Measurements from ENCODE around the gene ZBTB7B.
A peak's percentile ranks its signal among the peaks of the same experiment; 100 is the strongest.
"Not testable (repeated sequence)": the region's sequence is repeated elsewhere in the genome, so short reads cannot be mapped to it uniquely, and the experiment has no call there.

The ZBTB7B gene

GRCh38 chr1:154989195-154989860 is 13.3 kb upstream of the ZBTB7B start:
- Histone ChIP-seq H3K9me3 (ENCODE audit: control insufficient read depth in 2 of 2, low read length in 2 of 2) (no peaks in the 10 kb centered on the region), H3K4me3 (ENCODE audit: low read length in 2 of 2) (no peak overlapping the region), H3K27me3 (ENCODE audit: control insufficient read depth in 1 of 2, insufficient read depth in 2 of 2, low read length in 2 of 2) (no peaks in the 10 kb centered on the region), H3K4me1 (ENCODE audit: control insufficient read depth, insufficient read depth, low read length) (peaks cover 6% of the 10 kb centered on the region), H3K36me3 (ENCODE audit: control insufficient read depth in 2 of 2, insufficient read depth in 2 of 2, low read length in 2 of 2) (peaks cover 26 to 34% of the 10 kb centered on the region in 2 donors), H3K9ac (ENCODE audit: low read length in 2 of 2) (peak overlapping the region in 1 of 2 donors; percentile 51), H3K27ac (ENCODE audit: low read length) (no peak overlapping the region)

GRCh38 chr1:154990276-154990675 is 12.3 kb upstream of the ZBTB7B start:
- Histone ChIP-seq H3K4me1 (ENCODE audit: control insufficient read depth, insufficient read depth, low read length) (peaks cover 3% of the 10 kb centered on the region), H3K36me3 (ENCODE audit: control insufficient read depth in 2 of 2, insufficient read depth in 2 of 2, low read length in 2 of 2) (peaks cover 26 to 34% of the 10 kb centered on the region in 2 donors), H3K27ac (ENCODE audit: low read length) (no peak overlapping the region), H3K9me3 (ENCODE audit: control insufficient read depth in 2 of 2, low read length in 2 of 2) (no peaks in the 10 kb centered on the region), H3K27me3 (ENCODE audit: control insufficient read depth in 1 of 2, insufficient read depth in 2 of 2, low read length in 2 of 2) (no peaks in the 10 kb centered on the region), H3K9ac (ENCODE audit: low read length in 2 of 2) (no peak overlapping the region), H3K4me3 (ENCODE audit: low read length in 2 of 2) (no peak overlapping the region)

- no peak overlapping the region for H3K4me3 ChIP-seq (ENCODE audit: low read length in 2 of 2)
- no peak overlapping the region for H3K27ac ChIP-seq (ENCODE audit: low read length)
- no peak overlapping the region for H3K9ac ChIP-seq (ENCODE audit: low read length in 2 of 2)
- H3K9me3 ChIP-seq (ENCODE audit: control insufficient read depth in 2 of 2, low read length in 2 of 2) = no peaks in the 10 kb centered on the region
- no peaks in the 10 kb centered on the region for H3K27me3 ChIP-seq (ENCODE audit: control insufficient read depth in 1 of 2, insufficient read depth in 2 of 2, low read length in 2 of 2)
- H3K36me3 ChIP-seq (ENCODE audit: control insufficient read depth in 2 of 2, insufficient read depth in 2 of 2, low read length in 2 of 2) = peaks cover 20 to 29% of the 10 kb centered on the region in 2 donors
- H3K4me1 ChIP-seq (ENCODE audit: control insufficient read depth, insufficient read depth, low read length) = peaks cover 3% of the 10 kb centered on the region
Observed at GRCh38 chr1:154992721-154993571, 9.7 kb upstream of the ZBTB7B start.

GRCh38 chr1:154993572-154994268 is 8.9 kb upstream of the ZBTB7B start, which contains the start of gene LENEP:
LENEP (plus strand) TSS chr1:154993586; CDS start chr1:154993608, 22 bp downstream.
- H3K27ac ChIP-seq (ENCODE audit: low read length) = no peak within 1 kb of the TSS
- no peaks in the 10 kb centered on the region for H3K9me3 ChIP-seq (ENCODE audit: control insufficient read depth in 2 of 2, low read length in 2 of 2)
- H3K9ac ChIP-seq (ENCODE audit: low read length in 2 of 2) = peak within 1 kb of the TSS in 1 of 2 donors; percentile 36
- H3K4me3 ChIP-seq (ENCODE audit: low read length in 2 of 2) = no peak within 1 kb of the TSS
- peaks cover 6% of the 10 kb centered on the region for H3K4me1 ChIP-seq (ENCODE audit: control insufficient read depth, insufficient read depth, low read length)
- H3K27me3 ChIP-seq (ENCODE audit: control insufficient read depth in 1 of 2, insufficient read depth in 2 of 2, low read length in 2 of 2) = no peaks in the 10 kb centered on the region
- peaks cover 15 to 21% of the 10 kb centered on the region in 2 donors for H3K36me3 ChIP-seq (ENCODE audit: control insufficient read depth in 2 of 2, insufficient read depth in 2 of 2, low read length in 2 of 2)

- H3K9me3 ChIP-seq (ENCODE audit: control insufficient read depth in 2 of 2, low read length in 2 of 2) = no peaks in the 10 kb centered on the region
- no peaks in the 10 kb centered on the region for H3K27me3 ChIP-seq (ENCODE audit: control insufficient read depth in 1 of 2, insufficient read depth in 2 of 2, low read length in 2 of 2)
- peaks cover 14 to 16% of the 10 kb centered on the region in 2 donors for H3K36me3 ChIP-seq (ENCODE audit: control insufficient read depth in 2 of 2, insufficient read depth in 2 of 2, low read length in 2 of 2)
- no peak overlapping the region for H3K27ac ChIP-seq (ENCODE audit: low read length)
- no peak overlapping the region for H3K4me3 ChIP-seq (ENCODE audit: low read length in 2 of 2)
- H3K9ac ChIP-seq (ENCODE audit: low read length in 2 of 2) = peak overlapping the region in 1 of 2 donors; percentile 36
- peaks cover 8% of the 10 kb centered on the region for H3K4me1 ChIP-seq (ENCODE audit: control insufficient read depth, insufficient read depth, low read length)
Observed at GRCh38 chr1:154994269-154994587, 8.4 kb upstream of the ZBTB7B start.

GRCh38 chr1:154994591-154994990 is 8.0 kb upstream of the ZBTB7B start:
- peak overlapping the region in 1 of 2 donors; percentile 36 for H3K9ac ChIP-seq (ENCODE audit: low read length in 2 of 2)
- H3K27ac ChIP-seq (ENCODE audit: low read length) = no peak overlapping the region
- H3K27me3 ChIP-seq (ENCODE audit: control insufficient read depth in 1 of 2, insufficient read depth in 2 of 2, low read length in 2 of 2) = no peaks in the 10 kb centered on the region
- H3K4me1 ChIP-seq (ENCODE audit: control insufficient read depth, insufficient read depth, low read length) = peaks cover 10% of the 10 kb centered on the region
- no peak overlapping the region for H3K4me3 ChIP-seq (ENCODE audit: low read length in 2 of 2)
- H3K9me3 ChIP-seq (ENCODE audit: control insufficient read depth in 2 of 2, low read length in 2 of 2) = no peaks in the 10 kb centered on the region
- peaks cover 12% of the 10 kb centered on the region in 2 donors for H3K36me3 ChIP-seq (ENCODE audit: control insufficient read depth in 2 of 2, insufficient read depth in 2 of 2, low read length in 2 of 2)

GRCh38 chr1:154995301-154995983 is 7.2 kb upstream of the ZBTB7B start:
- not testable (repeated sequence) for H3K36me3 ChIP-seq (ENCODE audit: control insufficient read depth in 2 of 2, insufficient read depth in 2 of 2, low read length in 2 of 2); H3K4me3 ChIP-seq (ENCODE audit: low read length in 2 of 2); H3K27ac ChIP-seq (ENCODE audit: low read length); H3K9ac ChIP-seq (ENCODE audit: low read length in 2 of 2); H3K9me3 ChIP-seq (ENCODE audit: control insufficient read depth in 2 of 2, low read length in 2 of 2); H3K27me3 ChIP-seq (ENCODE audit: control insufficient read depth in 1 of 2, insufficient read depth in 2 of 2, low read length in 2 of 2)
- H3K4me1 ChIP-seq (ENCODE audit: control insufficient read depth, insufficient read depth, low read length) = peaks cover 19% of the 10 kb centered on the region

- H3K36me3 ChIP-seq (ENCODE audit: control insufficient read depth in 2 of 2, insufficient read depth in 2 of 2, low read length in 2 of 2) = peaks cover 3 to 4% of the 10 kb centered on the region in 2 donors
- no peak overlapping the region for H3K4me3 ChIP-seq (ENCODE audit: low read length in 2 of 2)
- H3K9ac ChIP-seq (ENCODE audit: low read length in 2 of 2) = no peak overlapping the region
- H3K27me3 ChIP-seq (ENCODE audit: control insufficient read depth in 1 of 2, insufficient read depth in 2 of 2, low read length in 2 of 2) = no peaks in the 10 kb centered on the region
- peaks cover 22% of the 10 kb centered on the region for H3K4me1 ChIP-seq (ENCODE audit: control insufficient read depth, insufficient read depth, low read length)
- H3K27ac ChIP-seq (ENCODE audit: low read length) = no peak overlapping the region
- H3K9me3 ChIP-seq (ENCODE audit: control insufficient read depth in 2 of 2, low read length in 2 of 2) = no peaks in the 10 kb centered on the region
Observed at GRCh38 chr1:154996966-154997701, 5.5 kb upstream of the ZBTB7B start.

GRCh38 chr1:154998201-154998780 is 4.3 kb upstream of the ZBTB7B start:
- Histone ChIP-seq H3K27me3 (ENCODE audit: control insufficient read depth in 1 of 2, insufficient read depth in 2 of 2, low read length in 2 of 2) (no peaks in the 10 kb centered on the region), H3K9ac (ENCODE audit: low read length in 2 of 2) (no peak overlapping the region), H3K27ac (ENCODE audit: low read length) (no peak overlapping the region), H3K36me3 (ENCODE audit: control insufficient read depth in 2 of 2, insufficient read depth in 2 of 2, low read length in 2 of 2) (no peaks in the 10 kb centered on the region), H3K4me1 (ENCODE audit: control insufficient read depth, insufficient read depth, low read length) (peaks cover 22% of the 10 kb centered on the region), H3K9me3 (ENCODE audit: control insufficient read depth in 2 of 2, low read length in 2 of 2) (no peaks in the 10 kb centered on the region), H3K4me3 (ENCODE audit: low read length in 2 of 2) (no peak overlapping the region)
